ENCODE results near the gene PRSS57. TPM values are rescaled to one million over a fixed set of nuclear protein-coding genes. Genes with fewer than 3 reads are reported as not detected.
A peak's percentile ranks its signal among the peaks of the same experiment; 100 is the strongest.

PRSS57 gene
- total and polyA plus RNA-seq, 2 of the 4 experiments (the other 2 are of a cell fraction), result not detected

- peak within 1 kb of the TSS; percentile 90 for H3K9ac ChIP-seq (ENCODE audit: low read depth, low read length)
- H2AFZ ChIP-seq (replicated peaks; ENCODE audit: low read length, poor library complexity), result peak within 1 kb of the TSS; percentile 92
- ChIA-PET POLR2A (ENCODE audit: unreplicated experiment) (interaction anchor here (0.7 kb wide), 2 partner anchors 76 to 280 kb away, joined by 3 read pairs; no protein-coding TSS in a partner anchor), CTCF (no interaction called here)
- peak within 1 kb of the TSS; percentile 88 for H2BK120ac ChIP-seq (ENCODE audit: low read depth, low read length)
- H3K4ac ChIP-seq (ENCODE audit: low read depth, low read length), result peak within 1 kb of the TSS; percentile 90
- H4K5ac ChIP-seq (ENCODE audit: low read depth, low read length), result peak within 1 kb of the TSS; percentile 84
- peak within 1 kb of the TSS; percentile 88 for H3K4me2 ChIP-seq (ENCODE audit: low read depth, low read length)
- H3K23ac ChIP-seq (ENCODE audit: low read depth, low read length), result peak within 1 kb of the TSS; percentile 97
- H2BK20ac ChIP-seq (ENCODE audit: low read depth, low read length), result peak within 1 kb of the TSS; percentile 80
- WGBS, 2 experiments (ENCODE audit: extremely low coverage in 2 of 2, insufficient read length in 1 of 2), result 4% methylated on average over 30 of the region's 63 CpGs; no CpG with 5 or more reads in 1 of the 2 experiments
- H2BK15ac ChIP-seq (ENCODE audit: low read depth, low read length), result peak within 1 kb of the TSS; percentile 81; the same call in 2 of the 3 replicates
- peak within 1 kb of the TSS; percentile 97 for H4K91ac ChIP-seq (ENCODE audit: insufficient read depth, low read depth, low read length)
- peak within 1 kb of the TSS; percentile 81 for H3K4me3 ChIP-seq (ENCODE audit: insufficient read depth, low read depth, low read length)
- H3K27me3 ChIP-seq (ENCODE audit: control insufficient read depth, insufficient read depth, low read length), result no peaks in the 10 kb centered on the region
- peak; percentile 91 for TF ChIP-seq POLR2A (IDR thresholded peaks at IDR 0.05; ENCODE audit: low read depth, low read length)
- peak; percentile 19; the same call in 1 of the 2 replicates for TF ChIP-seq MAZ (IDR thresholded peaks at IDR 0.05; ENCODE audit: borderline replicate concordance, low read depth, low read length)
- TF ChIP-seq CEBPB (IDR thresholded peaks at IDR 0.05; ENCODE audit: low read depth, low read length), result no peak
- peak within 1 kb of the TSS; percentile 99 for H2AK9ac ChIP-seq (replicated peaks; ENCODE audit: low read depth, low read length, poor library complexity)
- dilution Hi-C loops (cut with HindIII; ENCODE audit: low sequenced_read_pairs, unreplicated experiment) (no loop called here), intact Hi-C loops (cut with micrococcal nuclease) (no loop called here), in situ Hi-C loops (cut with MboI; ENCODE audit: low sequenced_read_pairs) (no loop called here)
- peak within 1 kb of the TSS; percentile 99 for H2AK5ac ChIP-seq (ENCODE audit: low read depth, low read length)
- H4K8ac ChIP-seq (ENCODE audit: low read depth in 2 of 2, low read length in 2 of 2), result peak within 1 kb of the TSS; percentile 84 to 98
- peak within 1 kb of the TSS; percentile 89 for H2BK5ac ChIP-seq (ENCODE audit: low read depth, low read length, poor library complexity, severe bottlenecking)
- peak within 1 kb of the TSS; percentile 58 for H3K18ac ChIP-seq (ENCODE audit: low read depth, low read length)
- peak within 1 kb of the TSS; percentile 97 for H3K14ac ChIP-seq (replicated peaks; ENCODE audit: low read depth, low read length)
- peaks cover 15% of the 10 kb centered on the region for H4K20me1 ChIP-seq (ENCODE audit: insufficient read depth, low read length)
- H3K9me3 ChIP-seq (ENCODE audit: control insufficient read depth, insufficient read depth, low read length), result no peaks in the 10 kb centered on the region
- H3K27ac ChIP-seq (ENCODE audit: insufficient read depth, low read length), result peak within 1 kb of the TSS; percentile 78
- no TSS peak for BruUV-seq (replicated peaks)
- H3K9me1 ChIP-seq (ENCODE audit: insufficient read depth, low read length), result peaks cover 12% of the 10 kb centered on the region
- no peaks in the 10 kb centered on the region; the same call in 1 of the 2 replicates for H3K36me3 ChIP-seq (ENCODE audit: control insufficient read depth, insufficient read depth, low read length)
- peaks cover 13 to 42% of the 10 kb centered on the region in 2 experiments; a peak in 3 of 4 replicates for H3K79me1 ChIP-seq (ENCODE audit: low read depth in 1 of 2, low read length in 2 of 2)
- peaks cover 22% of the 10 kb centered on the region for H3K4me1 ChIP-seq (ENCODE audit: control insufficient read depth, insufficient read depth, low read length)
- no peak for DNase-seq
- H3K56ac ChIP-seq (ENCODE audit: extremely low read depth, insufficient read depth, low read length), result peak within 1 kb of the TSS; percentile 94
- ATAC-seq (ENCODE audit: low read depth), result no peak
Measured at GRCh38 chr19:676339-677105, 18.7 kb downstream of the PRSS57 start, which contains the start of gene FSTL3. FSTL3 (plus strand) TSS chr19:676392; CDS start chr19:676424, 32 bp downstream.

All from IMR-90 (cell line).